Trophoblast cell (in vitro differentiated cells and primary cell): ENCODE measurements around the gene KRT86.
"Not testable (repeated sequence)": the region's sequence is repeated elsewhere in the genome, so short reads cannot be mapped to it uniquely, and the experiment has no call there.

ENCODE experiments used
- DNase-seq, 2 donors: peaks; one replicate each; pipeline ENCODE4 v3.0.0-alpha.2; 2016
- H2AFZ ChIP-seq: 2 replicates; pipeline ENCODE4 v1.6.1; 2013; ENCODE audit warnings: low read length, moderate library complexity, mild to moderate bottlenecking; ENCODE audit not compliant: insufficient read depth, poor library complexity
- H2AK5ac ChIP-seq: 2 replicates; pipeline ENCODE4 v1.6.1; 2013; ENCODE audit warnings: mild to moderate bottlenecking, low read length
- H2BK120ac ChIP-seq: 2 replicates; pipeline ENCODE4 v1.6.1; 2013; ENCODE audit warnings: low read length, mild to moderate bottlenecking, moderate library complexity; ENCODE audit not compliant: insufficient read depth, poor library complexity
- H2BK12ac ChIP-seq: 2 replicates; pipeline ENCODE4 v1.6.1; 2013; ENCODE audit warnings: mild to moderate bottlenecking, low read length, moderate library complexity
- H2BK5ac ChIP-seq: 2 replicates; pipeline ENCODE4 v1.6.1; 2013; ENCODE audit warnings: low read length, low read depth, moderate library complexity, mild to moderate bottlenecking; ENCODE audit not compliant: poor library complexity
- H3K14ac ChIP-seq: 2 replicates; pipeline ENCODE4 v1.6.1; 2013; ENCODE audit warnings: mild to moderate bottlenecking, low read length
- H3K18ac ChIP-seq: 2 replicates; pipeline ENCODE4 v1.6.1; 2013; ENCODE audit warnings: mild to moderate bottlenecking, low read length
- H3K23ac ChIP-seq: 2 replicates; pipeline ENCODE4 v1.6.1; 2013; ENCODE audit warnings: low read length
- H3K27ac ChIP-seq: 2 replicates; pipeline ENCODE4 v1.5.1; 2013; ENCODE audit warnings: low read depth, mild to moderate bottlenecking, inconsistent platforms, low read length, moderate library complexity
- H3K27me3 ChIP-seq: 2 replicates; pipeline ENCODE4 v1.6.1; 2013; ENCODE audit warnings: inconsistent platforms, mild to moderate bottlenecking, low read length, moderate library complexity; ENCODE audit not compliant: insufficient read depth
- H3K36me3 ChIP-seq, 2 experiments: 1 replicate in 1 of 2; 2 replicates in 1 of 2; pipeline ENCODE4 v1.6.1; 2013; ENCODE audit warnings: low read length in 2 of 2, mild to moderate bottlenecking in 2 of 2, moderate library complexity in 1 of 2; ENCODE audit not compliant: insufficient read depth in 2 of 2, control insufficient read depth in 1 of 2
- H3K4ac ChIP-seq: 2 replicates; pipeline ENCODE4 v1.6.1; 2013; ENCODE audit warnings: low read depth, mild to moderate bottlenecking, low read length, moderate library complexity
- H3K4me1 ChIP-seq, 2 experiments: 1 replicate in 1 of 2; 2 replicates in 1 of 2; pipeline ENCODE4 v1.6.1; 2013; ENCODE audit warnings: low read length in 2 of 2, mild to moderate bottlenecking in 2 of 2, moderate library complexity in 1 of 2; ENCODE audit not compliant: insufficient read depth in 2 of 2, control insufficient read depth in 1 of 2
- H3K4me2 ChIP-seq: 2 replicates; pipeline ENCODE4 v1.6.1; 2013; ENCODE audit warnings: inconsistent platforms, mild to moderate bottlenecking, low read length, moderate library complexity
- H3K4me3 ChIP-seq: 2 replicates; pipeline ENCODE4 v1.5.1; 2013; ENCODE audit warnings: mild to moderate bottlenecking, low read depth, low read length, inconsistent platforms
- H3K79me1 ChIP-seq: one replicate; pipeline ENCODE4 v1.6.1; 2013; ENCODE audit warnings: low read length
- H3K79me2 ChIP-seq: 2 replicates; pipeline ENCODE4 v1.6.1; 2013; ENCODE audit warnings: low read length, mild to moderate bottlenecking; ENCODE audit not compliant: control insufficient read depth, insufficient read depth, poor library complexity
- H3K9ac ChIP-seq: 2 replicates; pipeline ENCODE4 v1.6.1; 2013; ENCODE audit warnings: mild to moderate bottlenecking, low read length
- H3K9me3 ChIP-seq: 2 replicates; pipeline ENCODE4 v1.6.1; 2013; ENCODE audit warnings: low read depth, mild to moderate bottlenecking, control low read depth, inconsistent platforms, low read length; ENCODE audit not compliant: insufficient read depth
- H4K12ac ChIP-seq: 2 replicates; pipeline ENCODE4 v1.6.1; 2013; ENCODE audit warnings: low read depth, mild to moderate bottlenecking, low read length, moderate library complexity
- H4K8ac ChIP-seq: 2 replicates; pipeline ENCODE4 v1.6.1; 2013; ENCODE audit warnings: low read depth, mild to moderate bottlenecking, low read length, moderate library complexity
- H4K91ac ChIP-seq: one replicate; pipeline ENCODE4 v1.6.1; 2013; ENCODE audit warnings: low read depth, mild to moderate bottlenecking, low read length, moderate library complexity
- WGBS: extraction: QIAGEN DNeasy Blood & Tissue Kit; methylation state at CpG from one replicate; pipeline ENCODE4 v1.1.7; 2013; ENCODE audit warnings: missing lambda C conversion rate; ENCODE audit not compliant: insufficient read length, insufficient coverage; ENCODE audit errors: extremely low coverage; 5-methylcytosine and 5-hydroxymethylcytosine counted together

KRT86 gene

GRCh38 chr12:52345041-52345440, 70.6 kb downstream of the KRT86 start:
- H3K36me3 ChIP-seq, H3K79me2 ChIP-seq, H3K14ac ChIP-seq, H2AFZ ChIP-seq, H3K4me2 ChIP-seq, H3K23ac ChIP-seq, H3K4ac ChIP-seq, H3K27ac ChIP-seq, H2BK12ac ChIP-seq, H4K8ac ChIP-seq, H4K12ac ChIP-seq, H3K27me3 ChIP-seq, H2AK5ac ChIP-seq, H2BK5ac ChIP-seq, H3K79me1 ChIP-seq, H3K9ac ChIP-seq, H3K4me3 ChIP-seq, H3K18ac ChIP-seq, H3K9me3 ChIP-seq: not testable (repeated sequence)
- WGBS = no CpG with 5 or more reads among the region's 8 CpGs
- Histone ChIP-seq H4K91ac (peak overlapping the region; percentile 13), H3K4me1 (peaks cover 10 to 13% of the 10 kb centered on the region in 2 experiments), H2BK120ac (peak overlapping the region; percentile 36)
- DNase-seq = peak in 1 of 2 donors; percentile 13

GRCh38 chr12:52346593-52346992, 72.1 kb downstream of the KRT86 start:
- H2AK5ac ChIP-seq = no peak overlapping the region
- no peak overlapping the region for H3K4me3 ChIP-seq
- H2AFZ ChIP-seq = no peak overlapping the region
- no peak overlapping the region for H4K91ac ChIP-seq
- no peak overlapping the region for H3K4me2 ChIP-seq
- no peak for DNase-seq
- no peak overlapping the region for H4K12ac ChIP-seq
- no peak overlapping the region for H3K27ac ChIP-seq
- H3K27me3 ChIP-seq = no peaks in the 10 kb centered on the region
- H3K9me3 ChIP-seq = peaks cover 4% of the 10 kb centered on the region
- H3K36me3 ChIP-seq = no peaks in the 10 kb centered on the region
- H3K14ac ChIP-seq = no peak overlapping the region
- H3K18ac ChIP-seq = no peak overlapping the region
- no CpG with 5 or more reads among the region's 4 CpGs for WGBS
- no peak overlapping the region for H3K9ac ChIP-seq
- peaks cover 10 to 13% of the 10 kb centered on the region in 2 experiments for H3K4me1 ChIP-seq
- H4K8ac ChIP-seq = no peak overlapping the region
- no peak overlapping the region for H3K4ac ChIP-seq
- H2BK120ac ChIP-seq = no peak overlapping the region
- H3K23ac ChIP-seq = no peak overlapping the region
- H2BK12ac ChIP-seq = no peak overlapping the region
- H2BK5ac ChIP-seq = no peak overlapping the region
- no peaks in the 10 kb centered on the region for H3K79me1 ChIP-seq
- H3K79me2 ChIP-seq = no peaks in the 10 kb centered on the region

- H4K91ac ChIP-seq = no peak overlapping the region
- no peak overlapping the region for H4K8ac ChIP-seq
- no peak overlapping the region for H2AFZ ChIP-seq
- H3K4me3 ChIP-seq = no peak overlapping the region
- H2BK12ac ChIP-seq = no peak overlapping the region
- H3K27me3 ChIP-seq = no peaks in the 10 kb centered on the region
- H3K36me3 ChIP-seq = no peaks in the 10 kb centered on the region
- no peak overlapping the region for H3K9ac ChIP-seq
- DNase-seq = no peak
- peaks cover 10 to 13% of the 10 kb centered on the region in 2 experiments for H3K4me1 ChIP-seq
- H2BK120ac ChIP-seq = no peak overlapping the region
- H3K18ac ChIP-seq = peak overlapping the region; percentile 25
- H2BK5ac ChIP-seq = no peak overlapping the region
- WGBS = no CpG with 5 or more reads among the region's 9 CpGs
- H3K23ac ChIP-seq = no peak overlapping the region
- H3K14ac ChIP-seq = no peak overlapping the region
- H2AK5ac ChIP-seq = no peak overlapping the region
- no peaks in the 10 kb centered on the region for H3K79me2 ChIP-seq
- H3K27ac ChIP-seq = no peak overlapping the region
- H4K12ac ChIP-seq = no peak overlapping the region
- H3K79me1 ChIP-seq = no peaks in the 10 kb centered on the region
- no peak overlapping the region for H3K4ac ChIP-seq
- no peak overlapping the region for H3K4me2 ChIP-seq
- H3K9me3 ChIP-seq = peaks cover 4% of the 10 kb centered on the region
Observed at GRCh38 chr12:52347016-52347415, 72.6 kb downstream of the KRT86 start.

DNA sequence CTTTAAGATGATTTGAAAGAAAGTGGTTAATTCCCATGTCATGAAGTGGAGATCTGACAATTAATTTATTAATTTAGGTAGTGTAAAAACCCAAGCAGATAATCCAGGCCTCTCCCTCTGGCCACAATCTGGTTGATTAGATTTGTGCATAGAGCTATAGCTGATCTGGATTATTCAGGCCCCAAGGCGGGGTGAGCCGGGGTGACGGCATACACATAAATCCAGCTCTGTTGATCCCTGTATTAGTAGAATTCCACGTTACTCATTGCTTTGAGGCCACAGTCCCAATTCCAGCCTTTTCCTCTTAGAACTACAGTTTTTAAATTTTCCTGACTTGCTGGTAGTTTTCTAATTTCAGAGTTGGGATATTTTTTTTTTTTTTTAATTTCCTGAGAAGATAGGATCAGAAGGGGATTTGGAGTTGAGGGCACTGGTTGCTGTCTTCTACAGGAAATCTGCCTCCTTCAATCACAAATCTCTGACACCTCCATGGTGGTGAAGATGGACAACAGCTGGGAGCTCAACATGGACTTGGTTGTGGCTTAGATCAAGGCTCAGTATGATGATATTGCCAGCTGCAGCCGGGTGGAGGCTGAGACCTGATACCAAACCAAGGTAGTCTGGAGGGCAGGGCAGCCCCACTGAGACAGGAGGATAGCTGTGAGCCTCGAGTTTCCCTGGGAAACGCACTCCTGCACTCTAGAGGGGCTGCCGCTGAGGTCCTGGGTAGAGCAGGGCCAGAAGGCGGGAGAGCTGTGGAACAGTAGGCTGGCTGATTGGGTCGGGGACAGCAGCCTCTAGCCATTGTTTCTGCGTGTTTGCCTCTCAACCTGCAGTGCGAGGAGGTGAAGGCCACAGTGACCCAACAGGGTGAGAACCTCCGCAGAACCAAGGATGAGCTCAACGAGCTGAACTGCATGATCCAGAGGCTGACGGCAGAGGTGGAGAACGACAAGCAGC, 73.4 kb downstream of the KRT86 start:
- Histone ChIP-seq H3K79me1 (no peaks in the 10 kb centered on the region), H3K27ac (no peak overlapping the region), H3K4me1 (peaks cover 10 to 13% of the 10 kb centered on the region in 2 experiments), H3K79me2 (no peaks in the 10 kb centered on the region), H4K91ac (no peak overlapping the region), H4K8ac (no peak overlapping the region), H3K4ac (no peak overlapping the region), H2BK120ac (no peak overlapping the region), H2AK5ac (no peak overlapping the region), H2AFZ (no peak overlapping the region), H3K9me3 (peaks cover 4% of the 10 kb centered on the region), H3K9ac (no peak overlapping the region), H3K4me3 (no peak overlapping the region), H4K12ac (no peak overlapping the region), H3K36me3 (no peaks in the 10 kb centered on the region), H3K14ac (no peak overlapping the region), H3K23ac (no peak overlapping the region), H3K4me2 (no peak overlapping the region), H2BK5ac (no peak overlapping the region), H3K18ac (no peak overlapping the region), H2BK12ac (no peak overlapping the region), H3K27me3 (no peaks in the 10 kb centered on the region)
- no peak for DNase-seq
- no CpG with 5 or more reads among the region's 16 CpGs for WGBS
